ENCODE results near the gene WDFY4.

The WDFY4 gene

GRCh38 chr10:48739170-48739569, 54.5 kb downstream of the WDFY4 start:
- Histone ChIP-seq H4K20me1 (ENCODE audit: low read depth, low read length) (no peaks in the 10 kb centered on the region), H3K9me2 (replicated peaks; ENCODE audit: insufficient read depth, low read length) (no peaks in the 10 kb centered on the region), H3K79me2 (ENCODE audit: insufficient read depth, low read length) (no peaks in the 10 kb centered on the region), H3K27me3 (ENCODE audit: low read length) (no peaks in the 10 kb centered on the region), H3K36me3 (ENCODE audit: low read length) (peaks cover 33% of the 10 kb centered on the region), H3K4me2 (ENCODE audit: low read depth, low read length, poor library complexity, severe bottlenecking) (no peak overlapping the region), H3F3A (ENCODE audit: insufficient read depth) (no peaks in the 10 kb centered on the region), H2AFZ (ENCODE audit: low read depth, low read length, severe bottlenecking) (no peak overlapping the region), H3K9me3 (ENCODE audit: insufficient read depth, low read length) (no peaks in the 10 kb centered on the region), H3K9ac (ENCODE audit: low read length) (no peak overlapping the region), H3K27ac (ENCODE audit: low read depth, low read length) (no peak overlapping the region), H3K4me3 (ENCODE audit: insufficient read depth, low read length, poor library complexity, severe bottlenecking) (no peak overlapping the region)
- no peak for TF ChIP-seq CTCF (IDR thresholded peaks at IDR 0.05; ENCODE audit: insufficient read depth, low read length, poor library complexity, severe bottlenecking)
- no peak for TF ChIP-seq EZH2phosphoT487 (conservative IDR thresholded peaks at IDR 0.05; ENCODE audit: low read length)

GRCh38 chr10:48740015-48740707, 55.5 kb downstream of the WDFY4 start:
- no peak overlapping the region for H3K27ac ChIP-seq (ENCODE audit: low read depth, low read length)
- no peak overlapping the region for H3K4me2 ChIP-seq (ENCODE audit: low read depth, low read length, poor library complexity, severe bottlenecking)
- H3K27me3 ChIP-seq (ENCODE audit: low read length): no peaks in the 10 kb centered on the region
- H3K9me3 ChIP-seq (ENCODE audit: insufficient read depth, low read length): no peaks in the 10 kb centered on the region
- no peaks in the 10 kb centered on the region for H4K20me1 ChIP-seq (ENCODE audit: low read depth, low read length)
- no peak overlapping the region for H2AFZ ChIP-seq (ENCODE audit: low read depth, low read length, severe bottlenecking)
- no peak overlapping the region for H3K9ac ChIP-seq (ENCODE audit: low read length)
- H3K4me3 ChIP-seq (ENCODE audit: insufficient read depth, low read length, poor library complexity, severe bottlenecking): no peak overlapping the region
- no peaks in the 10 kb centered on the region for H3K9me2 ChIP-seq (replicated peaks; ENCODE audit: insufficient read depth, low read length)
- H3K36me3 ChIP-seq (ENCODE audit: low read length): peaks cover 31% of the 10 kb centered on the region
- no peak for TF ChIP-seq EZH2phosphoT487 (conservative IDR thresholded peaks at IDR 0.05; ENCODE audit: low read length)
- no peak for TF ChIP-seq CTCF (IDR thresholded peaks at IDR 0.05; ENCODE audit: insufficient read depth, low read length, poor library complexity, severe bottlenecking)
- no peaks in the 10 kb centered on the region for H3K79me2 ChIP-seq (ENCODE audit: insufficient read depth, low read length)
- H3F3A ChIP-seq (ENCODE audit: insufficient read depth): no peaks in the 10 kb centered on the region

GRCh38 chr10:48740988-48741387, 56.3 kb downstream of the WDFY4 start:
- no peak overlapping the region for H3K4me2 ChIP-seq (ENCODE audit: low read depth, low read length, poor library complexity, severe bottlenecking)
- peaks cover 28% of the 10 kb centered on the region for H3K36me3 ChIP-seq (ENCODE audit: low read length)
- no peak overlapping the region for H3K27ac ChIP-seq (ENCODE audit: low read depth, low read length)
- H3K79me2 ChIP-seq (ENCODE audit: insufficient read depth, low read length): no peaks in the 10 kb centered on the region
- no peaks in the 10 kb centered on the region for H3K9me2 ChIP-seq (replicated peaks; ENCODE audit: insufficient read depth, low read length)
- H3K4me3 ChIP-seq (ENCODE audit: insufficient read depth, low read length, poor library complexity, severe bottlenecking): no peak overlapping the region
- H3K9me3 ChIP-seq (ENCODE audit: insufficient read depth, low read length): no peaks in the 10 kb centered on the region
- TF ChIP-seq EZH2phosphoT487 (conservative IDR thresholded peaks at IDR 0.05; ENCODE audit: low read length) (no peak), CTCF (IDR thresholded peaks at IDR 0.05; ENCODE audit: insufficient read depth, low read length, poor library complexity, severe bottlenecking) (no peak)
- H2AFZ ChIP-seq (ENCODE audit: low read depth, low read length, severe bottlenecking): no peak overlapping the region
- no peaks in the 10 kb centered on the region for H4K20me1 ChIP-seq (ENCODE audit: low read depth, low read length)
- H3F3A ChIP-seq (ENCODE audit: insufficient read depth): no peaks in the 10 kb centered on the region
- H3K27me3 ChIP-seq (ENCODE audit: low read length): no peaks in the 10 kb centered on the region
- no peak overlapping the region for H3K9ac ChIP-seq (ENCODE audit: low read length)
